KBM-7 (cell line): ENCODE results near the gene GAS2L3.
A peak's percentile ranks its signal among the peaks of the same experiment; 100 is the strongest.
"Not testable (repeated sequence)": the region's sequence is repeated elsewhere in the genome, so short reads cannot be mapped to it uniquely, and the experiment has no call there.

Experiments
- DNase-seq: peaks from one replicate; pipeline ENCODE4 v3.0.0-alpha.2; 2015
- in situ Hi-C: fragments of 300-500 bp; cut with MboI; formaldehyde crosslinking; loops from 2 replicates; pipeline ENCODE4 v1.14.3; 2020; ENCODE audit warnings: low sequenced_read_pairs, low pct_unique_long_range_greater_than_20kb, mixed read lengths

GAS2L3 gene

GRCh38 chr12:100567945-100568344 is 5.5 kb upstream of the GAS2L3 start:
- no peak for DNase-seq
- in situ Hi-C loops, result no loop called here

- no peak for DNase-seq
- in situ Hi-C loops, result no loop called here
Measured at GRCh38 chr12:100572184-100572583, 1.3 kb upstream of the GAS2L3 start.

- DNase-seq, result peak; percentile 54
Measured at GRCh38 chr12:100574187-100575074, 947 bp downstream of the GAS2L3 start.

GRCh38 chr12:100576331-100577036 is 3.0 kb downstream of the GAS2L3 start:
- in situ Hi-C loops, result no loop called here
- peak; percentile 27 for DNase-seq

More at GRCh38 chr12:100574187-100575074, 947 bp downstream of the GAS2L3 start:
- in situ Hi-C loops, result no loop called here

GRCh38 chr12:100578923-100579322 is 5.4 kb downstream of the GAS2L3 start:
- in situ Hi-C loops, result no loop called here

GRCh38 chr12:100579844-100580243 is 6.4 kb downstream of the GAS2L3 start:
- in situ Hi-C loops, result no loop called here
- peak; percentile 26 for DNase-seq

More at GRCh38 chr12:100578923-100579322, 5.4 kb downstream of the GAS2L3 start:
- DNase-seq, result no peak

GRCh38 chr12:100584256-100584655 is 10.8 kb downstream of the GAS2L3 start:
- in situ Hi-C loops, result no loop called here
- DNase-seq, result no peak

- DNase-seq, result no peak
- in situ Hi-C loops, result no loop called here
Measured at GRCh38 chr12:100591979-100592378, 18.5 kb downstream of the GAS2L3 start.

- in situ Hi-C loops, result no loop called here
- no peak for DNase-seq
Measured at GRCh38 chr12:100593490-100593889, 20.0 kb downstream of the GAS2L3 start.

- DNase-seq, result no peak
- in situ Hi-C loops, result no loop called here
Measured at GRCh38 chr12:100601626-100602025, 28.1 kb downstream of the GAS2L3 start.

- peak; percentile 42 for DNase-seq
- in situ Hi-C loops, result not testable (repeated sequence)
Measured at GRCh38 chr12:100602997-100603396, 29.5 kb downstream of the GAS2L3 start.

GRCh38 chr12:100608776-100609175 is 35.3 kb downstream of the GAS2L3 start:
- in situ Hi-C loops, result no loop called here
- peak; percentile 71 for DNase-seq

- in situ Hi-C loops, result no loop called here
- DNase-seq, result peak; percentile 18
Measured at GRCh38 chr12:100610666-100611430, 37.4 kb downstream of the GAS2L3 start.

- in situ Hi-C loops, result no loop called here
- no peak for DNase-seq
Measured at GRCh38 chr12:100612606-100613005, 39.1 kb downstream of the GAS2L3 start.

GRCh38 chr12:100624571-100624970 is 51.1 kb downstream of the GAS2L3 start:
- peak; percentile 28 for DNase-seq
- in situ Hi-C loops, result no loop called here

GRCh38 chr12:100632445-100632892 is 59.0 kb downstream of the GAS2L3 start:
- no peak for DNase-seq
- in situ Hi-C loops, result no loop called here

GRCh38 chr12:100633082-100633785 is 59.8 kb downstream of the GAS2L3 start:
- in situ Hi-C loops, DNase-seq: not testable (repeated sequence)

GRCh38 chr12:100643246-100643645 is 69.8 kb downstream of the GAS2L3 start:
- in situ Hi-C loops, result no loop called here
- no peak for DNase-seq

GRCh38 chr12:100646896-100647295 is 73.4 kb downstream of the GAS2L3 start:
- DNase-seq, result peak; percentile 43
- in situ Hi-C loops, result no loop called here
